Vagina (tissue), 2 donors: ENCODE data around the gene TNFSF8. TPM values are rescaled to one million over a fixed set of nuclear protein-coding genes. Genes with fewer than 3 reads are reported as not detected.

Experiments used
- DNase-seq, 2 donors: peaks; one replicate each; pipeline ENCODE4 v3.0.0-alpha.2; 2017; ENCODE audit errors: extremely low spot score in 2 of 2
- H3K27ac ChIP-seq: fragments of 200-600 bp; sonication (generic); one replicate; pipeline ENCODE4 v1.5.1; 2019
- H3K27me3 ChIP-seq: fragments of 200-600 bp; sonication (generic); one replicate; pipeline ENCODE4 v1.5.1; 2019
- H3K36me3 ChIP-seq, 2 donors: fragments of 200-600 bp; sonication (generic); one replicate each; pipeline ENCODE4 v1.5.1; 2017 to 2019
- H3K4me1 ChIP-seq: fragments of 200-600 bp; sonication (generic); one replicate; pipeline ENCODE4 v1.5.1; 2019
- H3K4me3 ChIP-seq, 2 donors: fragments of 200-600 bp; sonication (generic); 1 replicate in 1 of 2; 2 replicates in 1 of 2; pipeline ENCODE4 v1.5.1; 2016 to 2019
- H3K9me3 ChIP-seq: fragments of 200-600 bp; sonication (generic); one replicate; pipeline ENCODE4 v1.5.1; 2019
- CTCF ChIP-seq, 3 experiments: fragments of 450-650 bp in 2 of 3; fragments of 200-600 bp in 1 of 3; sonication (generic) in 1 of 3; IDR thresholded peaks; one replicate each; pipeline ENCODE4 v1.5.1; 2017 to 2019; ENCODE audit warnings: antibody characterized with exemption in 3 of 3, mild to moderate bottlenecking in 2 of 3, moderate library complexity in 2 of 3
- POLR2A ChIP-seq, 2 donors: fragments of 450-650 bp; IDR thresholded peaks; one replicate each; pipeline ENCODE4 v1.6.1; 2017; ENCODE audit warnings: antibody characterized with exemption in 2 of 2, mild to moderate bottlenecking in 2 of 2, moderate library complexity in 2 of 2
- POLR2AphosphoS5 ChIP-seq, 2 donors: sonication (generic); formaldehyde crosslinking; IDR thresholded peaks; one replicate each; pipeline ENCODE4 v1.9.0; 2017; ENCODE audit warnings: antibody characterized with exemption in 2 of 2, mild to moderate bottlenecking in 2 of 2, low read depth in 1 of 2; ENCODE audit not compliant: insufficient read depth in 1 of 2
- intact Hi-C: fragments of 100-400 bp; cut with DNase I; formaldehyde crosslinking; loops from one replicate; pipeline ENCODE4 v1.15.1; 2023
- total RNA-seq: library from RNA; depleted of rRNA; stranded (reverse); fragments of >200 nt; gene quantifications from one replicate; pipeline ENCODE4 v1.2.3, GENCODE V29; 2016

The TNFSF8 gene
- total RNA-seq, 1 donor from 2014 or later, result 4.2 TPM

- Histone ChIP-seq H3K9me3 (no peaks in the 10 kb centered on the region), H3K36me3 (no peaks in the 10 kb centered on the region), H3K27me3 (no peaks in the 10 kb centered on the region), H3K4me1 (peaks cover 14% of the 10 kb centered on the region), H3K27ac (no peak overlapping the region), H3K4me3 (no peak overlapping the region)
- no peak for DNase-seq
- intact Hi-C loops, result no loop called here
- TF ChIP-seq CTCF (IDR thresholded peaks at IDR 0.05), result no peak
- no peak for TF ChIP-seq POLR2A (IDR thresholded peaks at IDR 0.05)
- TF ChIP-seq POLR2AphosphoS5 (IDR thresholded peaks at IDR 0.05; ENCODE audit: insufficient read depth in 1 of 2, low read depth in 1 of 2), result no peak
Measured at GRCh38 chr9:114950761-114951160, 20.4 kb upstream of the TNFSF8 start.

GRCh38 chr9:114947058-114947457 lies 16.7 kb upstream of the TNFSF8 start:
- H3K36me3 ChIP-seq, result no peaks in the 10 kb centered on the region
- H3K27ac ChIP-seq, result no peak overlapping the region
- H3K9me3 ChIP-seq, result no peaks in the 10 kb centered on the region
- no peak overlapping the region for H3K4me3 ChIP-seq
- no peaks in the 10 kb centered on the region for H3K4me1 ChIP-seq
- intact Hi-C loops, result no loop called here
- DNase-seq, result no peak
- no peaks in the 10 kb centered on the region for H3K27me3 ChIP-seq
- TF ChIP-seq POLR2AphosphoS5 (IDR thresholded peaks at IDR 0.05; ENCODE audit: insufficient read depth in 1 of 2, low read depth in 1 of 2) (no peak), POLR2A (IDR thresholded peaks at IDR 0.05) (no peak), CTCF (IDR thresholded peaks at IDR 0.05) (no peak)

- H3K4me3 ChIP-seq, result no peak overlapping the region
- H3K36me3 ChIP-seq, result no peaks in the 10 kb centered on the region
- TF ChIP-seq POLR2AphosphoS5 (IDR thresholded peaks at IDR 0.05; ENCODE audit: insufficient read depth in 1 of 2, low read depth in 1 of 2) (no peak), POLR2A (IDR thresholded peaks at IDR 0.05) (no peak), CTCF (IDR thresholded peaks at IDR 0.05) (no peak)
- H3K27ac ChIP-seq, result no peak overlapping the region
- intact Hi-C loops, result no loop called here
- no peak for DNase-seq
- H3K9me3 ChIP-seq, result no peaks in the 10 kb centered on the region
- H3K4me1 ChIP-seq, result no peaks in the 10 kb centered on the region
- H3K27me3 ChIP-seq, result no peaks in the 10 kb centered on the region
Measured at GRCh38 chr9:114945616-114946412, 15.4 kb upstream of the TNFSF8 start.

- H3K36me3 ChIP-seq, result no peaks in the 10 kb centered on the region
- no peak overlapping the region for H3K4me3 ChIP-seq
- H3K27me3 ChIP-seq, result no peaks in the 10 kb centered on the region
- no peak overlapping the region for H3K27ac ChIP-seq
- DNase-seq, result no peak
- H3K9me3 ChIP-seq, result no peaks in the 10 kb centered on the region
- intact Hi-C loops, result no loop called here
- no peaks in the 10 kb centered on the region for H3K4me1 ChIP-seq
- TF ChIP-seq POLR2A (IDR thresholded peaks at IDR 0.05) (no peak), POLR2AphosphoS5 (IDR thresholded peaks at IDR 0.05; ENCODE audit: insufficient read depth in 1 of 2, low read depth in 1 of 2) (no peak), CTCF (IDR thresholded peaks at IDR 0.05) (no peak)
Measured at GRCh38 chr9:114941376-114941775, 11.0 kb upstream of the TNFSF8 start.
